ENCODE measurements around the gene NDUFS8. TPM values are rescaled to one million over a fixed set of nuclear protein-coding genes. Genes with fewer than 3 reads are reported as not detected.

Gene NDUFS8
- total and polyA plus RNA-seq, 3 donors from 2014 or later: 149 to 196 (median 184) TPM

DNA sequence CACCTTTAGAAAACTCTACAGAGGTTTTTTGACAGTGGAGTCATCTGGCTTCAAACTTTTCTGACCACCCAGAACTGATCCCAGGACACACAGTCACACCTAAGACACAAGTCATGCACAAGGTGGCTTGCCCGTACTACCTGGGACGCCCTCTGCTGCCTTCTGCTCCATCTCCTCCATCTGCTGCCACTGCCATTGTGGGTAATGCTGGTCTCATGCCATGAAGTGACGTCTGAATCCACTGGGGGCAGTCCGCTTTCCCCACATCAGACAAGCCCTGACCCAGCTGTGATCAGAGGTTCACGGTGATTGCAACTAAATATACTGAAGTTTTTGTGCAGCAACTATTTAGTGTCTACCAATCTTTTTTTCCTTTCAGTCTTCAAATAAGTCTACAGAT, 5.4 kb upstream of the NDUFS8 start:
- no peaks in the 10 kb centered on the region for H3K27me3 ChIP-seq
- peaks cover 6% of the 10 kb centered on the region for H3K4me1 ChIP-seq
- H3K4me3 ChIP-seq: no peak overlapping the region
- DNase-seq: no peak
- TF ChIP-seq, protein P1, sequence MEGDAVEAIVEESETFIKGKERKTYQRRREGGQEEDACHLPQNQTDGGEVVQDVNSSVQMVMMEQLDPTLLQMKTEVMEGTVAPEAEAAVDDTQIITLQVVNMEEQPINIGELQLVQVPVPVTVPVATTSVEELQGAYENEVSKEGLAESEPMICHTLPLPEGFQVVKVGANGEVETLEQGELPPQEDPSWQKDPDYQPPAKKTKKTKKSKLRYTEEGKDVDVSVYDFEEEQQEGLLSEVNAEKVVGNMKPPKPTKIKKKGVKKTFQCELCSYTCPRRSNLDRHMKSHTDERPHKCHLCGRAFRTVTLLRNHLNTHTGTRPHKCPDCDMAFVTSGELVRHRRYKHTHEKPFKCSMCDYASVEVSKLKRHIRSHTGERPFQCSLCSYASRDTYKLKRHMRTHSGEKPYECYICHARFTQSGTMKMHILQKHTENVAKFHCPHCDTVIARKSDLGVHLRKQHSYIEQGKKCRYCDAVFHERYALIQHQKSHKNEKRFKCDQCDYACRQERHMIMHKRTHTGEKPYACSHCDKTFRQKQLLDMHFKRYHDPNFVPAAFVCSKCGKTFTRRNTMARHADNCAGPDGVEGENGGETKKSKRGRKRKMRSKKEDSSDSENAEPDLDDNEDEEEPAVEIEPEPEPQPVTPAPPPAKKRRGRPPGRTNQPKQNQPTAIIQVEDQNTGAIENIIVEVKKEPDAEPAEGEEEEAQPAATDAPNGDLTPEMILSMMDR (IDR thresholded peaks at IDR 0.05): no peak
- TF ChIP-seq POLR2A (IDR thresholded peaks at IDR 0.05): no peak
- intact Hi-C loops (cut with DNase I; ENCODE audit: low total_unique reads): no loop called here
- no peak overlapping the region for H3K27ac ChIP-seq
- H3K36me3 ChIP-seq (ENCODE audit: low read depth, missing control alignments): no peaks in the 10 kb centered on the region
- no peaks in the 10 kb centered on the region for H3K9me3 ChIP-seq
- 87 to 92% methylated on average over 5 of the region's 5 CpGs for WGBS, 2 donors

DNA sequence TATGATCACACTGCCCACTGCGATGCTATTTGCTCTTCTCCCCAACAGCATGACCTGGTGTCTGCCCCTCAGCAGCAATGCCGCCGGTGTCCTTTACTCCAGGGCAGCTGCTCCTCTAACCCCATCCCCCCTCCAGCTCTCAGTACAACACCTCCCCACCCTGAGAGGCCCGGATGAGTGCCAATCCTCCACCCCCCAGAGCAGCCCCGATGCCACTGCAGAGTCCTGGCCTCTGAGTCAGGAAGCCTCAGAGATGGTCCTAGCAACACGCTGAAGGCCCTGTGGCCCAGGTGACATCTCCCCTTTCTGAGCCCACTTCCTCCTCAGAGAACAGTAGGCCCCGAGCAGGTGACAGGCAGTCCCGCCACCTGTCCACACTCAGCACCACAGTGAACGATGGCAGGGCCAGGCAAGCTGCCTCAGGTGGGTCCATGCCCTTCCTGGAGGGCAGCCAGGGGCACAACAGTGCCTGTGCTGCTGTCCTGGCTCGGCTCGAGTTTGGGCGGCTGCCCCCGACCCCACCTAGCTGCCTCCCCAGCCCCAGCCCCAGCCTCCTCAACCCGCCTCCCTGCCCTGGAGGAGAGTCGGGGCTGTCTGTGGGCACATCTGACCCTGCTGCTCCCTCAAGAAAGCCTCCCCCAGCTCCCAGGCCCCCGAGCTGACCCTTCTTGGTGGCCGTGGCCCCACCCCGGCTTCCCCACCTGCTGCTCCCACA, 3.9 kb upstream of the NDUFS8 start:
- peaks cover 11% of the 10 kb centered on the region for H3K4me1 ChIP-seq
- intact Hi-C loops (cut with DNase I; ENCODE audit: low total_unique reads): no loop called here
- no peaks in the 10 kb centered on the region for H3K36me3 ChIP-seq (ENCODE audit: low read depth, missing control alignments)
- no peak for DNase-seq
- H3K4me3 ChIP-seq: no peak overlapping the region
- TF ChIP-seq, protein P1 (IDR thresholded peaks at IDR 0.05): no peak
- TF ChIP-seq POLR2A (IDR thresholded peaks at IDR 0.05): no peak
- 87 to 89% methylated on average over 15 to 18 of the region's 18 CpGs for WGBS, 2 donors
- no peaks in the 10 kb centered on the region for H3K27me3 ChIP-seq
- no peaks in the 10 kb centered on the region for H3K9me3 ChIP-seq
- H3K27ac ChIP-seq: no peak overlapping the region

DNA sequence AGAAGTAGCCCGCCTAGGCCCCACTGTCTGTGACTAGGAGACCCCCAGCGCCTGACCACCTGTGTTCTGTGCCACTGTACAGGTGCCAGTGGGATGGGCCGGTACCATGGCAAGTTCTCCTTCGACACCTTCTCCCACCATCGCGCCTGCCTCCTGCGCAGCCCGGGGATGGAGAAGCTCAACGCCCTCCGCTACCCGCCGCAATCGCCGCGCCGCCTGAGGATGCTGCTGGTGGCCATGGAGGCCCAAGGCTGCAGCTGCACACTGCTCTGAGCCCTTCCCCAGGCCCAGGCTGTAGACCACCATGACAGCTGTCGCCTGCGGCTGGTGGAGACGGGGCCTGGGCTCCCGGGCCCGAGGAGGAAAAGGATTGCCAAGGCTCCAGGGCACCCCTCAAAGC, 2.8 kb upstream of the NDUFS8 start:
- intact Hi-C loops (cut with DNase I; ENCODE audit: low total_unique reads): no loop called here
- TF ChIP-seq POLR2A (IDR thresholded peaks at IDR 0.05): no peak
- TF ChIP-seq, protein P1 (IDR thresholded peaks at IDR 0.05): no peak
- Histone ChIP-seq H3K36me3 (ENCODE audit: low read depth, missing control alignments) (no peaks in the 10 kb centered on the region), H3K4me3 (no peak overlapping the region), H3K4me1 (peaks cover 14% of the 10 kb centered on the region), H3K9me3 (no peaks in the 10 kb centered on the region), H3K27ac (no peak overlapping the region), H3K27me3 (no peaks in the 10 kb centered on the region)
- DNase-seq: no peak
- WGBS, 2 donors: 94% methylated on average over 19 of the region's 21 CpGs

DNA sequence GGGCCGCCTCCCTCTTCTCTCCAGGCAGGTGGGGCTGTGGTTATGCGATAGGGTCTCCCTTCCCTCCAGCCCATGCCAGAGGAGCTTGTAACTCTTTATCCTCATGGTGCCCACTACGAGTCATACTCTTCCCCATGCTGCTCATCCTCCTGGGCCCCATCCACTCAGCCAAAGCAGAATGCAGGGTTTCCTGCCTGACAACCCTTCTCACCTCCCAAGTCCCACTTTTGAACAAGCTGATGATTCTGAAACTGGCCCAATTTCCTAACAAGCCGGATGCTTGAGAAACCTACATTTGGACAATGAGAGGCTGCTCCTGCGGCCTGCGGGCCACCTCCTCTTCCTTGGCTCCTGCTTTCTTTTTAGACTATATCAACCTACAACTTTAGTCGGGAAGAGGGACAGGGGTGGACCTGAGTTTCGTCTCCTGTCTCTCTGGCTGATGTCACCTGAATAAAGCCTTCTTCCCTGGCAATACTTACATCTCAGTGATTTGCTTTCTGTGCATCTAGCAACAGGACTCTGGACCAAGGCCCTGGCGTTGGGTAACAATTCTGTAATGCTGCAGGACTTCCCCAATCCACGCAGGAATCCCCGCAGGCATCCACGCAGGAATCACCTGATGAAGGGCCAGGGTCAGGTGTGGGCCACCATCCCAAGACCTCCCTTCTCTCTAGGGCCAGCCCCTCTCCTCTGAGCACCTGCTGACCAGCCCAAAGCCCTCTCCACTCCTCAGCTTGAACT, 1.5 kb upstream of the NDUFS8 start:
- Histone ChIP-seq H3K27me3 (no peaks in the 10 kb centered on the region), H3K27ac (no peak overlapping the region), H3K4me3 (no peak overlapping the region), H3K36me3 (ENCODE audit: low read depth, missing control alignments) (no peaks in the 10 kb centered on the region), H3K9me3 (no peaks in the 10 kb centered on the region), H3K4me1 (peaks cover 14% of the 10 kb centered on the region)
- WGBS, 2 donors: 80 to 89% methylated on average over 12 of the region's 12 CpGs
- no peak for TF ChIP-seq POLR2A (IDR thresholded peaks at IDR 0.05)
- TF ChIP-seq, protein P1 (IDR thresholded peaks at IDR 0.05): no peak
- intact Hi-C loops (cut with DNase I; ENCODE audit: low total_unique reads): no loop called here
- no peak for DNase-seq

All from testis (tissue), 3 donors.